ENCODE data around the gene LRRC18. TPM values are rescaled to one million over a fixed set of nuclear protein-coding genes. Genes with fewer than 3 reads are reported as not detected.

LRRC18 gene
- total RNA-seq, 1 experiment from 2014 or later: not detected

- Histone ChIP-seq H3K27me3 (ENCODE audit: insufficient read depth, low read length) (peaks cover 22% of the 10 kb centered on the region), H3K4me2 (ENCODE audit: low read length) (no peak overlapping the region), H3K27ac (ENCODE audit: low read depth, low read length) (no peak overlapping the region), H4K20me1 (ENCODE audit: insufficient read depth) (no peaks in the 10 kb centered on the region), H3K36me3 (ENCODE audit: control insufficient read depth in 1 of 2, insufficient read depth in 2 of 2, low read length in 2 of 2) (no peaks in the 10 kb centered on the region), H3K4me1 (ENCODE audit: control insufficient read depth in 1 of 2, insufficient read depth in 2 of 2, low read length in 2 of 2) (no peaks in the 10 kb centered on the region), H3K9me3 (ENCODE audit: control insufficient read depth in 1 of 2, insufficient read depth in 1 of 2, low read depth in 1 of 2, low read length in 2 of 2) (no peaks in the 10 kb centered on the region), H3K9ac (ENCODE audit: low read length) (no peak overlapping the region), H3K9me2 (ENCODE audit: insufficient read depth) (no peaks in the 10 kb centered on the region), H2AFZ (ENCODE audit: low read depth, low read length, poor library complexity, severe bottlenecking) (no peak overlapping the region), H3K79me2 (ENCODE audit: insufficient read depth, low read length) (no peaks in the 10 kb centered on the region), H3K4me3 (replicated peaks in 1 of 2; ENCODE audit: low read depth in 1 of 2, low read length in 2 of 2) (no peak overlapping the region)
- ChIA-PET CTCF (no interaction called here), POLR2A (no interaction called here), RAD21 (ENCODE audit: low non-redundant PET in 1 of 2, low total read pairs in 2 of 2, uncharacterized antibody in 2 of 2, unreplicated experiment in 2 of 2) (no interaction called here)
- ATAC-seq: no peak
- intact Hi-C loops (cut with micrococcal nuclease): no loop called here
- TF ChIP-seq CEBPB (IDR thresholded peaks at IDR 0.05; ENCODE audit: low read depth): no peak
- TF ChIP-seq MAX (IDR thresholded peaks at IDR 0.05): no peak
- TF ChIP-seq EGR1 (IDR thresholded peaks at IDR 0.05; ENCODE audit: low read depth): no peak
- no peak for TF ChIP-seq POLR2AphosphoS5 (IDR thresholded peaks at IDR 0.05; ENCODE audit: low read depth, low read length)
- TF ChIP-seq SP1 (IDR thresholded peaks at IDR 0.05; ENCODE audit: low read depth): no peak
- no peak for TF ChIP-seq EZH2phosphoT487 (IDR thresholded peaks at IDR 0.05; ENCODE audit: borderline replicate concordance)
- no peak for TF ChIP-seq JUND (IDR thresholded peaks at IDR 0.05)
- TF ChIP-seq RAD21 (IDR thresholded peaks at IDR 0.05; ENCODE audit: low read depth): no peak
- no peak for TF ChIP-seq ATF3 (IDR thresholded peaks at IDR 0.05)
- DNase-seq (ENCODE audit: low read depth, low spot score): no peak
- BruUV-seq (replicated peaks): no TSS peak
These were observed 34.8 kb downstream of the LRRC18 start for GRCh38 chr10:48904861-48905260.

GRCh38 chr10:48903151-48903550, 36.5 kb downstream of the LRRC18 start:
- ChIA-PET POLR2A (no interaction called here), CTCF (no interaction called here)
- H3K9me3 ChIP-seq (ENCODE audit: control insufficient read depth in 1 of 2, insufficient read depth in 1 of 2, low read depth in 1 of 2, low read length in 2 of 2): no peaks in the 10 kb centered on the region

More at GRCh38 chr10:48903151-48903550, 36.5 kb downstream of the LRRC18 start:
- Histone ChIP-seq H3K79me2 (ENCODE audit: insufficient read depth, low read length) (no peaks in the 10 kb centered on the region), H3K27ac (ENCODE audit: low read depth, low read length) (no peak overlapping the region), H3K27me3 (ENCODE audit: insufficient read depth, low read length) (peaks cover 20% of the 10 kb centered on the region), H4K20me1 (ENCODE audit: insufficient read depth) (no peaks in the 10 kb centered on the region), H2AFZ (ENCODE audit: low read depth, low read length, poor library complexity, severe bottlenecking) (no peak overlapping the region), H3K36me3 (ENCODE audit: control insufficient read depth in 1 of 2, insufficient read depth in 2 of 2, low read length in 2 of 2) (no peaks in the 10 kb centered on the region), H3K4me3 (replicated peaks in 1 of 2; ENCODE audit: low read depth in 1 of 2, low read length in 2 of 2) (no peak overlapping the region), H3K9ac (ENCODE audit: low read length) (no peak overlapping the region), H3K4me2 (ENCODE audit: low read length) (no peak overlapping the region), H3K4me1 (ENCODE audit: control insufficient read depth in 1 of 2, insufficient read depth in 2 of 2, low read length in 2 of 2) (no peaks in the 10 kb centered on the region), H3K9me2 (ENCODE audit: insufficient read depth) (no peaks in the 10 kb centered on the region)
- ATAC-seq (no peak), DNase-seq (ENCODE audit: low read depth, low spot score) (no peak)
- RAD21 ChIA-PET (ENCODE audit: low non-redundant PET in 1 of 2, low total read pairs in 2 of 2, uncharacterized antibody in 2 of 2, unreplicated experiment in 2 of 2): no interaction called here
- no TSS peak for BruUV-seq (replicated peaks)
- TF ChIP-seq CBX3 (IDR thresholded peaks at IDR 0.05; ENCODE audit: low read depth) (no peak), ATF3 (IDR thresholded peaks at IDR 0.05) (no peak), SP1 (IDR thresholded peaks at IDR 0.05; ENCODE audit: low read depth) (no peak), FOSL1 (IDR thresholded peaks at IDR 0.05; ENCODE audit: low read depth) (no peak)
- intact Hi-C loops (cut with micrococcal nuclease): no loop called here

Data from HCT116 (cell line).